SH-SY5Y (cell line): ENCODE results near the gene RITA1.

Experiments used
- GATA2 ChIP-seq: IDR thresholded peaks from 2 replicates; pipeline ENCODE4 v1.6.1; 2011; ENCODE audit warnings: mild to moderate bottlenecking, low read depth, low read length
- GATA3 ChIP-seq: IDR thresholded peaks from 2 replicates; pipeline ENCODE4 v1.6.1; 2011; ENCODE audit warnings: low read depth, mild to moderate bottlenecking, low read length, moderate library complexity

RITA1 gene

DNA sequence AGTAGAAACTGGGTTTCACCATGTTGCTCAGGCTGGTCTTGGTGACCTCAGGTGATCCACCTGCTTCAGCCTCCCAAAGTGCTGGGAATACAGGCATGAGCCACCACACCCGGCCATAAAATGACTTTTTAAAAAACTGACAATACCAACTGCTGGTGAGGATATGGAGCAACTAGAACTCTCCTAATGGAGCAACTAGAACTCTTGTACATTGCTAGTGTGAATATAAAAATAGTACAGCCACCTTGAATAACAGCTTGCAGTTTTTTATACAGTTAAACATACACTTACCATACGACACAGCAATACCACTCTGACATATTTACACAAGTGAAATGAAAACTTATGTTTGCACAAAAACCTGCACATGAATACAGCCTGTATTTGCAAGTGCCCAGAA is 38.5 kb upstream of the RITA1 start:
- TF ChIP-seq GATA2 = no peak

GRCh38 chr12:113149361-113150150 is 36.0 kb upstream of the RITA1 start, which contains the start of gene CFAP73:
TSS of gene CFAP73 (plus strand) at chr12:113149724. CDS start at chr12:113149858, 134 bp downstream.
- TF ChIP-seq GATA2 (no peak), GATA3 (no peak)

- TF ChIP-seq GATA3 (no peak), GATA2 (no peak)
Measured at GRCh38 chr12:113151655-113152054, 33.9 kb upstream of the RITA1 start.

DNA sequence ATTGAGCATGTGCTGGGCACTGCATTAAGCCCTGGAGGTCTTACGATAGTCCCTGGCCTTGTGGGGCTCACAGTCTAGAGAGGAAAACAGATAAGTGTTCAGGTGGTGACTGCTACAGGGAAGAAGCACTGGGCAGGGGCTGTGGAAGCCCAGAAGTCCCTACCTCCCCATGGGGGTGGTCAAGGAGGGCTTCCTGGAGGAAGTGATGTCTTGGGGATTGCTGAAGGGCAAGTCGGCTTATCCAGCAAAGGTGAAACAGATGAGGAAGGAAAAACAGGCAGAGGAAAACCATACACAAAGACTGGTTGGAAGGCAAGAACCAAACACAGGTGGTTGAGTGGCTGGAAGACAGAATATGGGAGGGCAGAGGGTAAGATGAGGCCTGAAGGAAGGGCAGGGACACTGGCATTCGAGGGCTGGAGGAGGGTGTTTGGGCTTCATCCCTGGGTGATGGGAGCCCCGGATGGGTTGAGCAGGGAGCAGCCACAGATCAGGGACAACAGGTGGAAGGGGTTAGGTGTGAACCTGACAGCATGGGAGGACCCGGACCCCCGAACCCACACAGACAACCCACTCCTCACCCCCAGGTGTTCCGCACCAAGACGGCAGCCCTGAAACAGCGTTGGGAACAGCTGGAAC is 33.2 kb upstream of the RITA1 start:
- TF ChIP-seq GATA3 = no peak
- no peak for TF ChIP-seq GATA2

DNA sequence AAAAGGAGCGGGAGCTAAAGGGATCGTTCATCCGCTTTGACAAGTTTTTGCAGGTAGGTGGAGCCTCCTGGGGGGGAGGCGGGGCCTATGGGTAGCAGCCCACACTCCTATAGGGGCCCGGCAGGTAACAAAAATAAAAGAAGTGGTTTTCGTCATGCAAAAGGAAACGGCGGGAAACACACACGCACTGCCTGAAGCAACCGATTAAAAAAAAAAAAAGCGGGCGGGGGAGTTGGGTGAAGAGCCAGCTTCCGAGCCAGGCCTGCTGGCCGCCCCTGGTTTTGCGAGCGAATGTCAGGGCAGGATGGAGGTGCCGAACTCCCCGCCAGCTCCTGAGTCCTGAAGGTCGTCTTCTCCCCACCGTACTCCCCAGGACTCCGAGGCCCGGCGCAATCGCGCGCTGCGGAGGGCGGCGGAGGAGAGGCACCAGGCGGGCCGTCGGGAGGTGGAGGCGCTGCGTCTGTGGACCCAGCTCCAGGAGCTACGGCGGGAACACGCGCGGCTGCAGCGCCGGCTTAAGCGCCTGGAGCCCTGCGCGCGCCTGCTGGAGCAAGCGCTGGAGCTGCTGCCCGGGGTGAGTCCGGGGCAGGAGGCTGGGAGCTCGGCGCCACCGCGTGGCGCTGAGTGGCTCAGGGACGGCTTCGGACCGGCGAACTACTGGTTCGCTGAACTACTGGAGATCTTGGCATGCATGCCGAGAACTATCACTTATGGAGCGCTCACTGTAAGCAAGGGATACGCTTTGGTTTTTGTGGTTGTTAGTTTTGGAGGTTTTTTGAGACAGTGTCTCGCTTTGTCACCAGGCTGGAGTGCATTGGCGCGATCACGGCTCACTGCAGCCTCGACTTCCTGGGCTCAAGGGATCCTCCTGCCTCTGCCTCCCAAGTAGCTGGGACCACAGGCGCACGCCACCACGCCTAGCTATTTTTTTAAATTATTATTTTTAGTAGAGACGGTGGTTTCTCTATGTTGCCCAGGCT is 32.4 kb upstream of the RITA1 start:
- TF ChIP-seq GATA2 (no peak), GATA3 (no peak)

GRCh38 chr12:113154351-113154973 is 31.1 kb upstream of the RITA1 start:
- no peak for TF ChIP-seq GATA2
- TF ChIP-seq GATA3 = no peak

- no peak for TF ChIP-seq GATA2
- TF ChIP-seq GATA3 = no peak
Measured at GRCh38 chr12:113155060-113155459, 30.5 kb upstream of the RITA1 start.

GRCh38 chr12:113155646-113156045 is 29.9 kb upstream of the RITA1 start:
- no peak for TF ChIP-seq GATA2
- no peak for TF ChIP-seq GATA3

DNA sequence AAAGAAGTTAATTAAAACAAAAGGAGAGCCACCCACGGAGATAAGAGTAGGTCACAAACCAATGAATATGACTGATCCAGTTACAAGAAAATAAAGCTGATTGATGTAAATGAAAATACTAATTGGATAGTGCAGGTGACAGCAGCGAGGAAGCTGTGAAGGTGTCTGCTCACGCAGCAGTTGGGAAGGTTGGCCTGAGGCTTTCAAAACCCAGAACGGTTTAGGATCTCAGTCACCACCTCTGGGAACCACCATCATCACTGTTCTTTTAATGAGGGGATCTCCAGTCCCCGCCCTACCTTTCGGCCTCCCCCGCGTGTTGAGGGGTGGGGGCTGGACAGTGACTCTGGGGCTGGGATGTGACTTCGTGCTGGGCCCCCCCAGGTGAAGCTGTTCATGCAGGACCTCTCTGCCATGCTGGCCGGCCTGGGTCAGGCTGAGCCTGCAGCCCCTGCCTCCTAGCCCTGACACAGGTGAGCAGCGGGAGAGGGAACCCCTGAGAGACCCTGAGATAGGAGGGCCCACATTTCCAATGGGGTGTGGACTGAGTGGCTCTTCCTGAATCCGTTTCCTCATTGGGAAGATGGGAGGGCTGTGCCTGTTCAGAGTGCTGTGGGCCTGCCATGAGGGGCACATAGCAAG is 28.2 kb upstream of the RITA1 start:
- no peak for TF ChIP-seq GATA3
- TF ChIP-seq GATA2 = no peak

GRCh38 chr12:113158439-113159203 is 26.9 kb upstream of the RITA1 start:
- TF ChIP-seq GATA3 (no peak), GATA2 (no peak)

DNA sequence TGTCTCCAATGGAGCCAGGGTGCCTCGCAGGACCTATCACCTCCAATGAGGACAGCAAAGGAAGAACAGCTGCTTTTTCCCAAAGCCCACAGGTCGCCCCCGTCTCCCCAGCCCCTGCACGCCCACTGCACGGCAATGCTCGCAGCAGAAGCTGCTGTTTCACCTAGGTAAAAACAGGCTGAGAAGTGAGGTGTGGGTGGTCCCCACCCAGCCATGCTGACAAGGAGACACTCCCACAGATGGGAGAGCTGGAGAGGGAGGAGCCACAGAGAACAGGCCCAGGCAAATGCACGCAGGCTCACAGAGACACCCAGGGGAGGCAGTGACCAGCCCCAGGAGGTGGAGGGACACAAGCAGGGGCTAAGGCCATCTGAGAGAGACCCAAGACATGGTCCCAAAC is 25.6 kb upstream of the RITA1 start:
- TF ChIP-seq GATA2 (no peak), GATA3 (no peak)

DNA sequence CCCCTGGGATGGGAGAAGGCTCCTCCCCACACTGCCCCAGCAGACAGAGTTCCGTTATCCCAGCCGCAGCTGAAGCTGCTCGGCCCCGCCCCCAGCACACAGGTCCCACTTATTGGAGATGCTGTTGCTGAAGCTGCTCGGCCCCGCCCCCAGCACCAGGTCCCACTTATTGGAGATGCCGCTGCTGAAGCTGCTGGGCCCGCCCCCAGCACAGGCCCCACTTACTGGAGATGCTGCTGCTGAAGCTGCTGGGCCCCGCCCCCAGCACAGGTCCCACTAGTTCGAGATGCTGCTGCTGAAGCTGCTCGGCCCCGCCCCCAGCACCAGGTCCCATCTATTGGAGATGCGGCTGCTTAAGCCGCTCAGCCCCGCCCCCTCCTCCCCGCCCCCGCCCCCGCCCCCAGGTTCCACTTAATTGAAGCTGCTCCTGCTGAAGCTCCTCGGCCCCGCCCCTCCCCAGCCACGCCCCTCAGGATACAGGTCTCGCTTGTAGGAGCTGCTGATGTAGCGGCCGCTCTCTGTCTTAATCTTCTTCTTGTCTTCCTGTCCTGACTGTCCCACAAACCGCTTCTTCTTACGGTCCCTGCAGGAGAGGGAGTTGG is 24.0 kb upstream of the RITA1 start:
- TF ChIP-seq GATA3 = no peak
- no peak for TF ChIP-seq GATA2
